Measurements from ENCODE around the gene CLEC5A. TPM values are rescaled to one million over a fixed set of nuclear protein-coding genes. Genes with fewer than 3 reads are reported as not detected.

The CLEC5A gene
- total RNA-seq, 1 donor from 2014 or later = 0.64 TPM

DNA sequence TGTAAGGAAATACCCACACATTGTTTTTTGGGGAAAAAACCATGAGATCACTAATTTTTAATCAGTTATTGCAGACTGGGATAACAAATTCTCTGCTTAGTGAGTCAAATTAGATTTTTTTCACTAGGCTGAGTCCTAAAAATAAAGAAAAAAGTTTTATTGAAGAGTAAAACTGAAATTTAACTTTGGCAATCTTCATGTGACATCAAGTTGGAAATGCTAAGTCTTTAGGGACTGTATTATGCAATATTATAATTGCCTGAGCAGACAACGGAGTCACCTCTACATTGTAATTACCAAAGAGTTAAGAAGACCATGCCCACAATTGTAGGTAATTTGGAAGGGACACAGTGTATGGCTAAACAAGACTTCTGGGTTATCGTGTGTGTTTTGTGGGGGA lies 2.2 kb upstream of the CLEC5A start:
- H3K4me1 ChIP-seq = no peaks in the 10 kb centered on the region
- TF ChIP-seq, protein P1, sequence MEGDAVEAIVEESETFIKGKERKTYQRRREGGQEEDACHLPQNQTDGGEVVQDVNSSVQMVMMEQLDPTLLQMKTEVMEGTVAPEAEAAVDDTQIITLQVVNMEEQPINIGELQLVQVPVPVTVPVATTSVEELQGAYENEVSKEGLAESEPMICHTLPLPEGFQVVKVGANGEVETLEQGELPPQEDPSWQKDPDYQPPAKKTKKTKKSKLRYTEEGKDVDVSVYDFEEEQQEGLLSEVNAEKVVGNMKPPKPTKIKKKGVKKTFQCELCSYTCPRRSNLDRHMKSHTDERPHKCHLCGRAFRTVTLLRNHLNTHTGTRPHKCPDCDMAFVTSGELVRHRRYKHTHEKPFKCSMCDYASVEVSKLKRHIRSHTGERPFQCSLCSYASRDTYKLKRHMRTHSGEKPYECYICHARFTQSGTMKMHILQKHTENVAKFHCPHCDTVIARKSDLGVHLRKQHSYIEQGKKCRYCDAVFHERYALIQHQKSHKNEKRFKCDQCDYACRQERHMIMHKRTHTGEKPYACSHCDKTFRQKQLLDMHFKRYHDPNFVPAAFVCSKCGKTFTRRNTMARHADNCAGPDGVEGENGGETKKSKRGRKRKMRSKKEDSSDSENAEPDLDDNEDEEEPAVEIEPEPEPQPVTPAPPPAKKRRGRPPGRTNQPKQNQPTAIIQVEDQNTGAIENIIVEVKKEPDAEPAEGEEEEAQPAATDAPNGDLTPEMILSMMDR (IDR thresholded peaks at IDR 0.05) = no peak
- intact Hi-C loops (cut with DNase I) = no loop called here

DNA sequence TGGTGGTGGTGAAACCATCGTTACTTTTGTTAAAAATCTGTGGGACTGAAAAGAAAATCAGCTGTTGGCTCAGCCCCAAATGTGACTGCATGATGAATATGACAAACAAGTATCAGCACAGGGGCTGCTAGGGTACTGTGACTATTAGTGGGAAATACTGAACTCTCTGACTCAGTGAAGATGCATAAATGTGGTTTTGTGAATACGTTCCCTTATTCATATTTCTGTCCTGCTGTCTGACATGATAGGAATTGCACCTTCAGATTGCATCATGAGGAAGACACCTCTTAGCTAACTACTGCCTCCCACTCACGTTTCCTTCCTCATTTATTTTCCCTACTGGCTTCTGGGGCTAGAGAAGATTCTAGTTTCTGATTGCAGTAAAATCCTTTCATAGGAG lies 1.4 kb downstream of the CLEC5A start:
- Histone ChIP-seq H3K36me3 (no peaks in the 10 kb centered on the region), H3K4me3 (no peak overlapping the region), H3K27me3 (no peaks in the 10 kb centered on the region), H3K4me1 (no peaks in the 10 kb centered on the region), H3K9me3 (peaks cover 0 to 9% of the 10 kb centered on the region in 2 donors), H3K27ac (no peak overlapping the region)
- intact Hi-C loops (cut with DNase I) = no loop called here
- TF ChIP-seq, protein P1 (IDR thresholded peaks at IDR 0.05) = no peak
- DNase-seq (ENCODE audit: low spot score in 2 of 2) = no peak

More for the DNA sequence above, 2.2 kb upstream of the CLEC5A start:
- Histone ChIP-seq H3K4me3 (no peak overlapping the region), H3K9me3 (no peaks in the 10 kb centered on the region), H3K36me3 (no peaks in the 10 kb centered on the region), H3K27ac (no peak overlapping the region), H3K27me3 (no peaks in the 10 kb centered on the region)
- no peak for DNase-seq (ENCODE audit: low spot score in 2 of 2)

DNA sequence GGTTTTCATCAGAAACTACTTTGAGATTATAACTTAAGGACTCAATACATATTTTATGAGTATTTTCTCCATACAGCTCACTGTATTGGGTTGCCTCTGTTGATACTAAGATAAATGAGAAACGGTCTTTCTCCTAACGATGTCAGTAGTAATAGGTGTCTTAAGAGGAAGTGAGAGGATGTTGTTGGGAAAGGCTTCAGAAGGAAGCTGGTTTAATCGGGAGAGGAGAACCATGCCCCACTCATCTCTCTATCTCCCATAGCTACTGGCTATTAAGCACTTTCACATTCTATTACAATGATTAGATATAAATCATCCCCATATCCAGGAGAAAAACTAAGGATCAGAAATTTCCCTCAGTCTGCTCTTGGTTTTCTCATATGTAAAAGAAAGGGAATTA lies 2.0 kb downstream of the CLEC5A start:
- no peak overlapping the region for H3K4me3 ChIP-seq
- no peaks in the 10 kb centered on the region for H3K4me1 ChIP-seq
- peaks cover 0 to 9% of the 10 kb centered on the region in 2 donors for H3K9me3 ChIP-seq
- no peaks in the 10 kb centered on the region for H3K36me3 ChIP-seq
- H3K27me3 ChIP-seq = no peaks in the 10 kb centered on the region
- TF ChIP-seq, protein P1 (IDR thresholded peaks at IDR 0.05) = no peak
- intact Hi-C loops (cut with DNase I) = no loop called here
- no peak for DNase-seq (ENCODE audit: low spot score in 2 of 2)
- H3K27ac ChIP-seq = no peak overlapping the region

DNA sequence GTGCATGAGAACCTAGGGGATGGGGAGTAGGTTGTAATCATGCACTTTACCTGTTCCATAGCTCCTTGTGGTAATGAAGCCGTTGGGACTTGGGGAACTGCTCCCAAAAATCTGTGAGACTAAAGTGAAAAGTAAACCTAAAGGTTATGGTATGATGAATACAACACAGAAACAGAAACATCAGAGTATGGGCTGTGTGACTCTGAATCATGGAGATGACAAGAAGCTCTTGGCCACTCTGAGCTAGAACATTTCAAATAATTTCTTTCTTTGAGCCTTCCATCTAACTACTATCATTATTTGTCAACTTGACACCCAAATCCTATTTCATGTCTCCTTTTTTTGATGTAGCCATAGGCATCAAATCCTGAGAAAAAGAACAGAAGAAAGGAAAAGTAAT lies 2.9 kb downstream of the CLEC5A start:
- H3K27me3 ChIP-seq = no peaks in the 10 kb centered on the region
- H3K4me1 ChIP-seq = no peaks in the 10 kb centered on the region
- DNase-seq (ENCODE audit: low spot score in 2 of 2) = no peak
- H3K36me3 ChIP-seq = no peaks in the 10 kb centered on the region
- H3K27ac ChIP-seq = no peak overlapping the region
- TF ChIP-seq, protein P1 (IDR thresholded peaks at IDR 0.05) = no peak
- intact Hi-C loops (cut with DNase I) = no loop called here
- no peak overlapping the region for H3K4me3 ChIP-seq
- peaks cover 0 to 9% of the 10 kb centered on the region in 2 donors for H3K9me3 ChIP-seq

DNA sequence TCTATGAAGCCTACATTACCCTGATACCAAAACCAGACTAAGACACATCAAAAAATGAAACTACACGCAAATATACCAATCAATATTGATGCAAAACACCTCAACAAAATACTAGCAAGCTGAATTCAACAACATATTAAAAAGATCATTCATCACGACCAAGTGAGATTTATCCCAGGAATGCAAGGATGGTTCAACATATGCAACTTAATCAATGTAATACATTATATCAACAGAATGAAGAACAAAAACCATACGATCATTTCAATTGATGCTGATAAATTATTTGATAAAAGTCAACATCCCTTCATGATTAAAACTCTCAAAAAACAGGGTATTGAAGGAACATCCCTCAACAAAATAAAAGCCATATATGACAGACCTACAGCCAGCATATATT lies 5.7 kb downstream of the CLEC5A start:
- Histone ChIP-seq H3K9me3 (peaks cover 0 to 13% of the 10 kb centered on the region in 2 donors), H3K36me3 (no peaks in the 10 kb centered on the region), H3K27me3 (no peaks in the 10 kb centered on the region), H3K27ac (no peak overlapping the region), H3K4me1 (no peaks in the 10 kb centered on the region), H3K4me3 (no peak overlapping the region)
- no peak for DNase-seq (ENCODE audit: low spot score in 2 of 2)
- intact Hi-C loops (cut with DNase I) = no loop called here
- TF ChIP-seq, protein P1 (IDR thresholded peaks at IDR 0.05) = no peak

DNA sequence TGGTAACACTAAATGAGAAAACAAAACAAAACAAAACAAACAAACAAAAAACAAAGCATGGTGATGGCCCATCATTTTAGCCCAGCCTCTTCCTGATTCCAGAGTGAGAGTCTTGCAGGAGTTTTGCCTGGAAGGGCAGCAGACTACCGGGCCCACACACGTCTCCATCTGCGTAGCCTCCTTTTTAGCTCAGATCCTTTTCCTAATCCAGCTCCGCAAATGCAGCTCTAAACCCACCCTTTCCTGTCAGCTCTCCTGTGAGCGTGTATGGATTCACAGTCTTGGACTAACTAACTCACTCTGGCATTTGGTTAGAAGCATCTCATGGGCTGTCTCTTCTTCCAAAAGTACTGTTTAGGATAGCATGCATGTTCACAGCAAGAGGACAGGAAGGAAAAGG lies 16.6 kb downstream of the CLEC5A start:
- TF ChIP-seq, protein P1 (IDR thresholded peaks at IDR 0.05) = no peak
- Histone ChIP-seq H3K4me1 (no peaks in the 10 kb centered on the region), H3K9me3 (no peaks in the 10 kb centered on the region), H3K36me3 (no peaks in the 10 kb centered on the region), H3K27ac (no peak overlapping the region), H3K27me3 (no peaks in the 10 kb centered on the region), H3K4me3 (no peak overlapping the region)
- no peak for DNase-seq (ENCODE audit: low spot score in 2 of 2)
- intact Hi-C loops (cut with DNase I) = no loop called here

Measured in ascending aorta (tissue), 2 donors.